ENCODE data around the gene PRRC2C.

DNA sequence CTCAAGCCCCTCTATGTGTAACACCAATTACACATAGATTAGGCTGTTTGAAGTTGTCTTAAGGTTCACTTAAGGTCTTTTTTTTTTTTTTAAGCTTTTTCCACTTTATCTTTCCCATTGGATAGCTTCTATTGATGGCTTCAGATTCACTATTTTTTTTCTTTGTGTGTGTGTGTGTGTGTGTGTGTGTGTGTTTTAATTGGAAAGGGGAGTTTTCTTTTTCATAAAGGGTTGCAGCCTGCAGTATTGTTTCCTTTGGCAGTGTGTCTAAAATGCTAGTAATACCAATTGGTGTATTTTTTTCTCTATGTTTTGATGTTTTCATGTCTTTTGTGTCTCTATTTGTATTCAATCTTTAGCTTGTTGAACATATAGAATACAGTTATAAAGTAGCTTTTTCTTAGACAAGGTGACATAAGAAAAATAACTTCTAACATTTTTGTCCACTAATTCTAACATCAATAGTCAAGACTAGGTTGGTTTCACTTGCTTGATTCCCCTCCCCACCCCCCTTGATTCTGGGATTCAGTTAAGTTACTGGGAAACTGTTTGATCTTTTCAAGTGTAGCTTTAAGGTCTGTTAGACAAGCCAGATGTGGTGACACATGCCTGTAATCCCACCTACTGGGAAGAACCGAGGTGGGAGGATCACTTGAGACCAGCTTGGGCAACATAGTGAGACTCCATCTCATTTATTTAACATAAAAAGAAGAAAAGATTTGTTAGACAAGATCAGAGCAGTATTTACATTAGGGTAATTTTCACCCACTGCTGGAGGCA lies 21.4 kb downstream of the PRRC2C start:
- TF ChIP-seq, protein P1, sequence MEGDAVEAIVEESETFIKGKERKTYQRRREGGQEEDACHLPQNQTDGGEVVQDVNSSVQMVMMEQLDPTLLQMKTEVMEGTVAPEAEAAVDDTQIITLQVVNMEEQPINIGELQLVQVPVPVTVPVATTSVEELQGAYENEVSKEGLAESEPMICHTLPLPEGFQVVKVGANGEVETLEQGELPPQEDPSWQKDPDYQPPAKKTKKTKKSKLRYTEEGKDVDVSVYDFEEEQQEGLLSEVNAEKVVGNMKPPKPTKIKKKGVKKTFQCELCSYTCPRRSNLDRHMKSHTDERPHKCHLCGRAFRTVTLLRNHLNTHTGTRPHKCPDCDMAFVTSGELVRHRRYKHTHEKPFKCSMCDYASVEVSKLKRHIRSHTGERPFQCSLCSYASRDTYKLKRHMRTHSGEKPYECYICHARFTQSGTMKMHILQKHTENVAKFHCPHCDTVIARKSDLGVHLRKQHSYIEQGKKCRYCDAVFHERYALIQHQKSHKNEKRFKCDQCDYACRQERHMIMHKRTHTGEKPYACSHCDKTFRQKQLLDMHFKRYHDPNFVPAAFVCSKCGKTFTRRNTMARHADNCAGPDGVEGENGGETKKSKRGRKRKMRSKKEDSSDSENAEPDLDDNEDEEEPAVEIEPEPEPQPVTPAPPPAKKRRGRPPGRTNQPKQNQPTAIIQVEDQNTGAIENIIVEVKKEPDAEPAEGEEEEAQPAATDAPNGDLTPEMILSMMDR (conservative IDR thresholded peaks at IDR 0.05 in 1 of 2, IDR thresholded peaks at IDR 0.05 in 1 of 2; ENCODE audit: low read depth in 1 of 2, low read length in 2 of 2) = no peak
- no peak for TF ChIP-seq EZH2 (IDR thresholded peaks at IDR 0.05; ENCODE audit: low read length, missing control alignments)

All from fibroblast of lung (primary cell).